T47D (cell line): ENCODE data around the gene VN1R5.

ENCODE experiments used
- DNase-seq, 2 experiments: peaks; one replicate each; pipeline versions ENCODE4 v3.0.0 to v3.0.0-alpha.2; 2011 to 2012; ENCODE audit warnings: low read depth in 1 of 2, low spot score in 1 of 2
- JUND ChIP-seq: IDR thresholded peaks from 2 replicates; pipeline ENCODE4 v1.6.1; 2012; ENCODE audit warnings: low read depth
- in situ Hi-C: cut with HindIII; loops from 2 replicates; pipeline ENCODE4 v1.10.0; 2016; ENCODE audit warnings: low sequenced_read_pairs, low pct_unique_long_range_greater_than_20kb

The VN1R5 gene

GRCh38 chr1:247298701-247299100 lies 42.8 kb downstream of the VN1R5 start:
- in situ Hi-C loops = no loop called here
- TF ChIP-seq JUND = no peak
- DNase-seq = no peak

- in situ Hi-C loops = no loop called here
- no peak for TF ChIP-seq JUND
- DNase-seq = no peak
These were observed 44.0 kb downstream of the VN1R5 start for GRCh38 chr1:247299723-247300381.

DNA sequence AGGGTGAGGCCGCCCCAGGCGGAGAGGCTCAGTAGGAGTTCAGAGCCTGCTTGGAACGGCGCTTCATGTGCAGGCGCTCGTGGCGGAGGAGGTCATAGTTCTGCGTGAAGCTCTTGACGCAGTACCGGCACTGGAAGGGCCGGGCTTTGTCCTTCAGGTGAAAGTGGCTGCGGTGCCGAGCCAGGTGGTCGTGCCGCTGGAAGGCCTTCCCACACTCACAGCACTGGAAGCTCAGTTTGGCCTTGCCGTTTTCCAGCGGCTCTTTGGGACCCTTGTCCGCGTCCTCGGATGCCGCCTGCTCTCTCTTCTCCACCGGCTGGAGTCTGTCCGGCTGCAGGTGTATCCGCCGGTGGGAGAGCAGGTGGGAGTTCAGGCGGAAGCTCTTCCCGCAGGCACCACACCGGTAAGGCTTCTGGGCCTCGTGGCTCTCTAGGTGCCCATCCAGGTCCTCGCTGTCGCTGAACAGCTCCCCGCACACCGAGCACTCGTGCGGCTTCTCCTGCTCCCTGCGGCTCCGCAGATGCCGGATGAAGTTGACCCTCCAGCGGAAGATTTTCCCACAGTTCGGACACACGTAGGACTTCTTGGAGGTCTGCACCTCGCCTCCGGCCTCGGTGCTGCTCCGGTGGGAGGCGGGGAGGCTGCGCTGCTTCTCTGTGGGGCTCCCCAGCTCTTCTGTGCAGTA lies 44.8 kb downstream of the VN1R5 start:
- TF ChIP-seq JUND = no peak
- in situ Hi-C loops = no loop called here
- DNase-seq = no peak

DNA sequence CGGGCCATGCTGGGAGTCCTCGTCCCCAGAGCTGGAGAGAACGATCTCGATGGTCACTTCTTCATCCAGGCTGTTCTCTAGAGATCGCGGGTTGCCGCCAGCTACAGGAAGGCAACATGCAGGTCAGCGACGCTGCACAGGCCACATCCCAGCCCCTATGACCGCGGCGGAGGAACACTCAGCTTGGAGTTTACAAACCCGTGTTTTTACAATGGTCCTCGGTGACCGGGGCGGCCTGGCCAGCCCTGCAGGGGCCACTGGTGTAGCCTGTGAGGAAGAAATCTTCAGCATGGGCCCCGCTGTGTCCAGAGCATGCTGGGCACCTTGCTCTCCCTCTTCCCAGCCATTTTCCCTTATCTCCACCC lies 45.3 kb downstream of the VN1R5 start:
- no peak for TF ChIP-seq JUND
- in situ Hi-C loops = no loop called here
- no peak for DNase-seq

GRCh38 chr1:247303216-247303615 lies 47.3 kb downstream of the VN1R5 start:
- in situ Hi-C loops = no loop called here
- no peak for DNase-seq
- no peak for TF ChIP-seq JUND

DNA sequence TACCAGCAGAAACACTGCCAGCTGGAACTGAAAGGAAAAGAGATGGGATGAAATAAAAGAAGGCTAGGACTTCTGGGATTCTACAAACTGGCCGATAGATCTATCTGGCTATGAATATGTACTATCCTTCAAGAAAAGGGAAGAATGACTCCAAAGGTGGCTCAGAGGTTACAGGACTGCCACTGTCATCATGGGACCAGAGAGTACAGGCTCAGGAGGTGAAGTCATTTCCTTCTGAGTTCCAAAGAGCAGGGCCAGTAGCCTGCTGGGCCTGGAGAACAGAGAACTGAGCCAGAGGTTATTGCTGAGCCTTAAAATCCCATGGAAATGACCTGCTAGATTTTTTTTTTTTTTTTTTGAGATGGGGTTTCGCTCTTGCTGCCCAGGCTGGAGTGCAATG lies 48.2 kb downstream of the VN1R5 start:
- no peak for DNase-seq
- in situ Hi-C loops = no loop called here
- TF ChIP-seq JUND = no peak
